Measurements from ENCODE around the gene KLHL22.
"Not testable (repeated sequence)": the region's sequence is repeated elsewhere in the genome, so short reads cannot be mapped to it uniquely, and the experiment has no call there.

The KLHL22 gene

DNA sequence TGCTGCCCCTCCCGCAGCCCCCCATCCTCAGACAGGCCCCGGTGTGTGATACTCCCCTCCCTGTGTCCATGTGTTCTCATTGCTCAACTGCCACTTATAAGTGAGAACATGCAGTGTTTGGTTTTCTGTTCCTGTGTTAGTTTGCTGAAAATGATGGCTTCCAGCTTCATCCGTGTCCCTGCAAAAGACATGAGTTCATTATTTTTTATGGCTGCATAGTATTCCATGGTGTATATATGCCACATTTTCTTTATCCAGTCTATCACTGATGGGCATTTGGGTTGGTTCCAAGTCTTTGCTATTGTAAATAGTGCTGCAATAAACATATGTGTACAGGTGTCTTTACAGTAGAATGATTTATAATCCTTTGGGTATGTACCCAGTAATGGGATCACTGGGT, 80.4 kb downstream of the KLHL22 start:
- DNase-seq: not testable (repeated sequence)

DNA sequence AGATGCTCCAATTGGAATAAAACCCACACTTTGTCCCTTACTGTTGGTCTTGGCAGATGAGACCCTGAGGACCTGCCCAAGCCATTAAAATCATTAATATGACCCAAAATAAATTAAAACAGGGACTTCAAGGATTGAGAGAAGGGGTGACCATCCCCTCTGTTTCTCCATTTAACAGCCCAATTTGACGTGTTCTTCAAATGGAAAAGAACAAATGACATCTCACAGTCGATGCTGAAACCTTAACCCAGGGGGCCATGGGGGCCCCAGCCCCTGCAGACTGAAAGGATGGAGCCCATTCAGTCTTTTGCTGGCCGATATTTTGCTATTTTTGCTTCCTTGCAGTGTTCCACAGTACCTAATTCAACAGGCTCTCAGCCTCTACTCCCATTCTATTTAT, 81.1 kb downstream of the KLHL22 start:
- DNase-seq: no peak

DNA sequence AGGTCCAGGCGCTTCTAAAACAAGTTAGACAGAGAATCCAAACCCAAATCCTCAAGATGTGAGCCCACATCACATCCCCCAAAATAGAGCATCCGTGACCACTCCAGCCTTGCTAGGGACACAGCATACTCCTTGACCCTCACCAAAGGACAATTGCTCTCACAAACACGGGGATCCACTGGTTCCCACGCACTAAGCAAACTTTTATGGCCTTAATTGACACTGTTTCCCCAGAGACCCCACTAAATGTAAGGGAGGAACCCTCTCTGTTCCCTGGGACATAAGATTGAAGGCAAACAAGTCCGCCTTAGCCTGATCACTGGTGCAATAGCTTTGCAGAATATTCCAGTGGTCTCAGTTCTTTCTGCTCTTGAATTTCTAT, 81.5 kb downstream of the KLHL22 start:
- no peak for DNase-seq

DNA sequence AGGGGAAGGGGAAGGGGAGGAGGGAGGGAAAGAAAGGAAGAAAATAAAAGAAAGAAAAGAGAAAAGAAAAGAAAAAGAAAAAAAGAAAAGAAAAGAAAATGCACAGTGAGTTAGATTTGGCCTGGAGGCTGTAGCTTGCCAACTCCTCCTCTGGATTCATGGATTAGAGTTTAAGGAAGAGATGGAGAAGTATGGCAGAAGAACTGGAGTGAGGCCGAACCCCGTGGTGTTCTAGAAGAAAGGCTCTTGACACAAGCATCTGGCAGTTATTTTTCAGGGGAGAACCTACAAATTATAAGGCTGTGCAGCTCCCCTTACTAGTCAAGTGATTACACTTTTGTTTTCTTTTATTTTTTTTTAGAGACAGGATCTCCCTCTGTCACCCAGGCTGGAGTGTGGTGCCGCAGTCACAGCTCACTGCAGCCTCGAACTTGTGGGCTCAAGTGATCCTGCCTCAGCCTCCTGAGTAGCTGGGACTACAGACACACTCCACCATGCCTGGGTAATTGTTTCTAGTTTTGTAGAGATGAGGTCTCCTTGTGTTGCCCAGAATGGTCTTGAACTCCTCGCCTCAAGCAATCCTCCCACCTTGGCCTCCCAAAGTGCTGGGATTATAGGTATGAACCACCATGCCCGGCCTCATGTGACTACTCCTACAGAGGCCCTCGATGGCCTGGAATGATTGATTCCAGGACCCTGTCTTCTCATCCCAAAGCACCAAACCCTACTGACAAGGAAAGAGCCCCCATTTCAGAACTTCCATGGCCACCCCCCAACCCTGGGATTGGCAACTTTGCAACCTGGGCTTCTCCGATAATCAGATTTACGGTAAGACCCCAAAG, 82.2 kb downstream of the KLHL22 start:
- no peak for DNase-seq

GRCh38 chr22:20412474-20413216, 83.0 kb downstream of the KLHL22 start:
- DNase-seq: no peak

DNA sequence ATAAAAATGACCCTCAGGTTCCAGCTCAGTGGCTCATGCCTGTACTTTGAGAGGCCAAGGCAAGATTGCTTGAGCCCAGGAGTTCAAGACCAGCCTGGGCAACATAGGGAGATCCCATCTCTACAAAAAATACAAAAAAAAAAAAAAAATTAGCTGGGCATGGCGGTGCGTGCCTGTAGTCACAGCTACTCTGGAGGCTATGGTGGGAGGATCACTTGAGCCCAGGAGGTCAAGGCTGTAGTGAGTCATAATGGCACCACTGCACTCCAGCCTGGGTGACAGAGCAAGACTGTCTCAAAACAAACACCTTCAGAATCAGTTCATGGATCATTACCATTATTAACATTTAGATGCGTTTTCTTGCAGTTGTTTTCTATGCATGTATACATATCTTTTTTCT, 86.2 kb downstream of the KLHL22 start:
- DNase-seq: not testable (repeated sequence)

DNA sequence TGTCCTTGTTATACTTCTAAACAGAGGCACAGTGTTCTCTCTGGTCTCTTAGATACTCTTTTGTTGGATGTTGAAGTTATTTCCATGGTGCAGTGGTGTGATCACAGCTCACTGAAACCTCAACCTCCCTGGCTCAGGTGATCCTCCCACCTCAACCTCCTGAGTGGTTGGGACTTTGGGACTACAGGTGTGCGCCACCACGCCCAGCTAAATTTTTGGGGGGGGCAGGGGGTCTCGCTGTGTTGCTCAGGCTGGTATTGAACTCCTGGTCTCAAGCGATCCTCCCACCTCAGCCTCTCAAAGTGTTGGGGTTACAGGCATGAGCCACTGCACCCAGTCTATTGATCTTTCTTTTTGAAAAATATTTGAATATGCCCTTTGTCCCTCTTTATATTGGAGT, 86.7 kb downstream of the KLHL22 start:
- no peak for DNase-seq

- no peak for DNase-seq
These were observed 87.8 kb downstream of the KLHL22 start for GRCh38 chr22:20407829-20408228.

DNA sequence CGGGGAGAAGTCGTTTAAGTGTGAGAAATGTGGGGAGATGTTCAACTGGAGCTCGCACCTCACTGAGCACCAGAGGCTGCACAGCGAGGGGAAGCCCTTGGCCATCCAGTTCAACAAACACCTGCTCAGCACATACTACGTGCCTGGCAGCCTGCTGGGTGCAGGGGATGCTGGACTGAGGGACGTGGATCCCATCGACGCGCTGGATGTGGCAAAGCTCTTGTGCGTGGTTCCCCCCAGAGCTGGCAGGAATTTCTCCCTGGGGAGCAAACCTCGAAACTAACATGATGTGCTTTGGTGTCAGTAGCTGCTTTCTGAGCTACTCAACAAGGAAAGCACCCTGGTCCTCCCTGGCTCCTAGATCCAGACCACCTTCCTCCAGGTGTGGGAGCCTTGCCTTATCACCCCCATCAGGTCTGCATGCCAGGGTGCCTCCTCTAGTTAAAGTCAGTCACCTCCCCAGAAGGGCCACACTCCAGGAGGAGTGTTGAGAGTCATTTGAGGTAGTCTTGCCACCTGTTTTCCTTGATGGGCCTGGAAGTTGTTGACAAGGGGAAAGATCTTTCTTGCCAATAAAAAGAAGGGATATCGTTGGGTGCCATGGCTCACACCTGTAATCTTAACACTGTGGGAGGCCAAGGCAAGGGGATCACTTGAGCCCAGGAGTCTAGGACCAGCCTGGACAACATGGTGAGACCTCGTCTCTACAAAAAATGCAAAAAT, 88.7 kb downstream of the KLHL22 start:
- DNase-seq: no peak

- no peak for DNase-seq
These were observed 89.5 kb downstream of the KLHL22 start for GRCh38 chr22:20405931-20406685.

DNA sequence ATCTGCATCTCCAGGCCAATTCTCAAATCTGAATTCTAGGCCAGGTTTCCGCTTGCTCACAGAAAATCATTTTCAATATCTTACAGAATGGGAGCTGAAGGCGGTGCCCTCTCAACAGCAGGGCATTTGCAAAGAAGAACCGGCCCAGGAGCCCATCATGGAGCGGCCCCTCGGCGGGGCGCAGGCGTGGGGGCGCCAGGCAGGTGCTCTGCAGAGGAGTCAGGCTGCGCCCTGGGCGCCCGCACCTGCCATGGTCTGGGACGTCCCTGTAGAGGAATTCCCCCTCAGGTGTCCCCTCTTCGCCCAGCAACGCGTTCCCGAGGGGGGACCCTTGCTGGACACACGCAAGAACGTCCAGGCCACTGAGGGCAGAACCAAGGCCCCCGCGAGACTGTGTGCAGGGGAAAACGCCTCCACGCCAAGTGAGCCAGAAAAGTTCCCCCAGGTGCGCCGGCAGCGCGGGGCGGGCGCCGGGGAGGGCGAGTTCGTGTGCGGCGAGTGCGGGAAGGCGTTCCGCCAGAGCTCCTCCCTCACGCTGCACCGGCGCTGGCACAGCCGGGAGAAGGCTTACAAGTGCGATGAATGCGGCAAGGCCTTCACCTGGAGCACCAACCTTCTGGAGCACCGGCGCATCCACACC, 90.2 kb downstream of the KLHL22 start:
- DNase-seq: no peak

DNA sequence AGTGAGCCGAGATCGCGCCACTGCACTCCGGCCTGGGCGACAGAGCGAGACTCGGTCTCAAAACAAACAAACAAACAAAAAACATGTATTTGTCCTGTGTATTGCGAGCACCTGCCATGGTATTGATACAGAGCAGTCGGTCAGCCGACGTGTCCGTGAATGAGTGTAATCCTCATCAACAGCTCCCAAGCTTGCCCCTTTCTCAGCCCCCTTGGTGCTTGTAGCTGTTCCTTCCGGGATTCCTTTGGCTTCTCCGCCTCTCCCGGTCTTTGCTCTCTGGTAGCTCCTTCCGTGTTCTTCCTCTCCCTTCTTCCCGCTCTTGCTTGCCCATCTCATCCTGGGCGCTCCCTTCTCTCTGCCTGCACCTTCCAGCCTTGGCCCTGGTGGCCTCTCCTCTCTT, 90.7 kb downstream of the KLHL22 start:
- DNase-seq: no peak

- DNase-seq: no peak
These were observed 91.8 kb downstream of the KLHL22 start for GRCh38 chr22:20403779-20404140.

- peak; percentile 34 for DNase-seq
These were observed 92.4 kb downstream of the KLHL22 start for GRCh38 chr22:20402960-20403778.

GRCh38 chr22:20401376-20402014, 94.1 kb downstream of the KLHL22 start:
- no peak for DNase-seq

GRCh38 chr22:20400606-20401375, 94.8 kb downstream of the KLHL22 start:
- no peak for DNase-seq

- no peak for DNase-seq
These were observed 95.6 kb downstream of the KLHL22 start for GRCh38 chr22:20399866-20400605.

DNA sequence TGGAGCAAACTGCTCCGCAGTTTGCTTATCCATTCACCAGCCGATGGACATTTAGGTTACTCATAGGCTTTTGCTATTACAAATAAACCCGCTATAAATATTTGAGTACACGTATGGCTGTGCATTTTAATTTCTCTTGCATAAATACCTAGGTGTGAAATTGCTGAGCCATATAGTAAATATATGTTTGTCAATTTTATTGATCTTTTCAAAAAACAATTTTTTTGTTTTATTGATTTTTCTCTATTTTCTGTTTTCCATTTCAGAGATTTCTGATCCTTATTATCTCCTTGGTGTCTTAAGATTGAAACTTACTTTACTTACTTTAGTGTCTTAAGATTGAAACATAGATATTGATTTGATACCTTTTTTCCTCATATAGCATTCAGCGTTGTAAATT, 97.2 kb downstream of the KLHL22 start:
- DNase-seq: no peak

DNA sequence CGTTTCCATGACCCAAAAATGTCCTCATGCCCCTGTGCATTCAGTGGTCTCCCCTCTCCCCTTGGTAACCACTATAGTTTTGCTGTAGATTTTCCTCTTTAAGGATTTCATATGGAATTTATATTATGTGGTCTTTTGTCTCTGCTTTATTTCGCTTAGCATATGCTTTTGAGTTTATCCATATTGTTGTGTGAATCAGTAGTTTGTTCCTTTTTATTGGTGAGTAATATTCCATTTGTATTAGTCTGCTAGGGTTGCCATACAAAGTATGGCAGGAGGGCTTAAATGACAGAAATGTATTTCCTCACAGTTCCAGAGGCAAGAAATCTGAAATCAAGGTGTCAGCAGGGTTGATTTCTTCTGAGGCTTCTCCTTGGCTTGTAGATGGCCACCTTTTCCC, 98.1 kb downstream of the KLHL22 start:
- no peak for DNase-seq

DNA sequence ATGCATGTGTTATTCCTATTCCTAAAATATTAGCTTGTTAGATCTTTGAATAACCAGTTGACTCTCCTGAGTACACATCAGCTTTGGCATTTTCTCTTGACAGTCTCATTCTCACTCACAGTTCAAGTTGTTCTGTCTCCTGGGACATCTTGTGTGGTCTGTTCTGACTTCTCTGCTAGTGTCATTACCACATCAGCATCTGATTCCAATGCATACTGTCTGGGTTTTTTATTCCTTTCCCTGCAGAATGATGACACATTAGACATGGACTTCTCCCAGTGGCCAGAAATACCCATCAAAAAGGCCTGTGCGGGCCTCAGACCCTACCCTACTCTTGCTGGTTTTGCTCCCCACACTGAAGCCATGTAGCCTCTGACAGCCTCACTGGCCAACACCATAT, 99.0 kb downstream of the KLHL22 start:
- no peak for DNase-seq

Measured in COR-L47 (cell line).